H9 (cell line): ENCODE measurements around the gene BMPR2. TPM values are rescaled to one million over a fixed set of nuclear protein-coding genes. Genes with fewer than 3 reads are reported as not detected.

ENCODE experiments used
- DNase-seq: peaks from one replicate; pipeline ENCODE4 v3.0.0-alpha.2; 2017
- H2AFZ ChIP-seq: one replicate; pipeline ENCODE4 v1.6.1; 2013; ENCODE audit warnings: mild to moderate bottlenecking, low read length, control low read depth, moderate library complexity
- H2AK5ac ChIP-seq: 2 replicates; pipeline ENCODE4 v1.6.1; 2013; ENCODE audit warnings: low read length, control low read depth, mixed read lengths; ENCODE audit not compliant: insufficient read length
- H2BK120ac ChIP-seq: one replicate; pipeline ENCODE4 v1.6.1; 2013; ENCODE audit warnings: low read depth, mild to moderate bottlenecking, low read length, control low read depth, inconsistent platforms; ENCODE audit not compliant: poor library complexity, severe bottlenecking
- H2BK12ac ChIP-seq: 2 replicates; pipeline ENCODE4 v1.6.1; 2013; ENCODE audit warnings: low read length, control low read depth, mixed read lengths, low read depth; ENCODE audit not compliant: insufficient read length
- H2BK15ac ChIP-seq: 2 replicates; pipeline ENCODE4 v1.6.1; 2013; ENCODE audit warnings: low read depth, low read length, control low read depth
- H2BK20ac ChIP-seq: one replicate; pipeline ENCODE4 v1.6.1; 2013; ENCODE audit warnings: low read depth, mild to moderate bottlenecking, low read length, control low read depth, inconsistent platforms; ENCODE audit not compliant: poor library complexity, severe bottlenecking
- H2BK5ac ChIP-seq: 2 replicates; pipeline ENCODE4 v1.6.1; 2013; ENCODE audit warnings: low read length, control low read depth, mixed read lengths; ENCODE audit not compliant: insufficient read length
- H3K14ac ChIP-seq: 2 replicates; pipeline ENCODE4 v1.6.1; 2013; ENCODE audit warnings: low read length, control low read depth; ENCODE audit not compliant: insufficient read depth
- H3K18ac ChIP-seq: 2 replicates; pipeline ENCODE4 v1.6.1; 2013; ENCODE audit warnings: low read depth, mild to moderate bottlenecking, mixed read lengths, low read length, control low read depth; ENCODE audit not compliant: insufficient read length
- H3K23ac ChIP-seq: 2 replicates; pipeline ENCODE4 v1.6.1; 2013; ENCODE audit warnings: low read length, control low read depth, mixed read lengths, low read depth; ENCODE audit not compliant: insufficient read length
- H3K23me2 ChIP-seq: 2 replicates; pipeline ENCODE4 v1.6.1; 2013; ENCODE audit warnings: low read depth, mild to moderate bottlenecking, mixed read lengths, low read length, control low read depth; ENCODE audit not compliant: insufficient read length, poor library complexity, severe bottlenecking
- H3K27ac ChIP-seq: 2 replicates; pipeline ENCODE4 v1.5.1; 2013; ENCODE audit warnings: low read length, control low read depth, mixed read lengths, low read depth; ENCODE audit not compliant: insufficient read length
- H3K27me3 ChIP-seq: 2 replicates; pipeline ENCODE4 v1.6.1; 2013; ENCODE audit warnings: low read length, control low read depth, inconsistent platforms; ENCODE audit not compliant: insufficient read depth
- H3K4ac ChIP-seq: 2 replicates; pipeline ENCODE4 v1.6.1; 2013; ENCODE audit warnings: low read depth, mild to moderate bottlenecking, control low read depth, inconsistent platforms, low read length, moderate library complexity
- H3K4me1 ChIP-seq: 2 replicates; pipeline ENCODE4 v1.6.1; 2013; ENCODE audit warnings: low read length, control low read depth, inconsistent platforms; ENCODE audit not compliant: insufficient read depth
- H3K4me2 ChIP-seq: 2 replicates; pipeline ENCODE4 v1.6.1; 2013; ENCODE audit warnings: low read length, control low read depth, mixed read lengths; ENCODE audit not compliant: insufficient read length, insufficient read depth
- H3K56ac ChIP-seq: 2 replicates; pipeline ENCODE4 v1.6.1; 2013; ENCODE audit warnings: low read depth, mild to moderate bottlenecking, mixed read lengths, low read length, control low read depth; ENCODE audit not compliant: insufficient read length
- H3K79me1 ChIP-seq: 2 replicates; pipeline ENCODE4 v1.6.1; 2013; ENCODE audit warnings: low read depth, mild to moderate bottlenecking, moderate library complexity, low read length, control low read depth, inconsistent platforms; ENCODE audit not compliant: insufficient read depth, poor library complexity, severe bottlenecking
- H3K79me2 ChIP-seq: 2 replicates; pipeline ENCODE4 v1.6.1; 2013; ENCODE audit warnings: low read length, control low read depth, inconsistent platforms; ENCODE audit not compliant: insufficient read depth
- H3K9ac ChIP-seq: 2 replicates; pipeline ENCODE4 v1.6.1; 2013; ENCODE audit warnings: low read length, control low read depth, mixed read lengths; ENCODE audit not compliant: insufficient read length; ENCODE audit errors: extremely low read depth
- H3K9me3 ChIP-seq: one replicate; pipeline ENCODE4 v1.6.1; 2013; ENCODE audit warnings: low read depth, low read length, inconsistent platforms; ENCODE audit not compliant: control insufficient read depth
- H3T11ph ChIP-seq: one replicate; pipeline ENCODE4 v1.6.1; 2013; ENCODE audit warnings: mild to moderate bottlenecking, low read length, control low read depth, inconsistent platforms
- H4K20me1 ChIP-seq: one replicate; pipeline ENCODE4 v1.6.1; 2013; ENCODE audit not compliant: control insufficient read depth, insufficient read length, insufficient read depth
- H4K5ac ChIP-seq: 2 replicates; pipeline ENCODE4 v1.6.1; 2013; ENCODE audit warnings: low read depth, mild to moderate bottlenecking, mixed read lengths, low read length, control low read depth; ENCODE audit not compliant: insufficient read length
- H4K8ac ChIP-seq: replicated peaks from 2 replicates; pipeline ENCODE4 v1.6.1; 2013; ENCODE audit warnings: low read length, control low read depth, mixed read lengths, low read depth; ENCODE audit not compliant: insufficient read length
- H4K91ac ChIP-seq: 2 replicates; pipeline ENCODE4 v1.6.1; 2013; ENCODE audit warnings: low read depth, mild to moderate bottlenecking, moderate library complexity, mixed read lengths, low read length, control low read depth; ENCODE audit not compliant: insufficient read length
- H3K27ac Mint-ChIP-seq, 3 experiments: 2 replicates in 2 of 3; 3 replicates in 1 of 3; pipeline ENCODE4 v1.8.0; 2020 to 2021; ENCODE audit warnings: mixed read lengths in 3 of 3, mild to moderate bottlenecking in 1 of 3, moderate library complexity in 1 of 3
- H3K27me3 Mint-ChIP-seq: 2 replicates; pipeline ENCODE4 v1.8.0; 2021; ENCODE audit warnings: low read depth, mild to moderate bottlenecking, moderate library complexity, mixed read lengths
- H3K36me3 Mint-ChIP-seq, 3 experiments: 2 replicates in 2 of 3; 3 replicates in 1 of 3; pipeline ENCODE4 v1.8.0; 2020 to 2021; ENCODE audit warnings: low read depth in 3 of 3, mixed read lengths in 3 of 3; ENCODE audit not compliant: insufficient read depth in 1 of 3
- H3K4me1 Mint-ChIP-seq, 2 experiments: 2 replicates each; pipeline ENCODE4 v1.8.0; 2020; ENCODE audit warnings: mixed read lengths in 2 of 2
- H3K4me3 Mint-ChIP-seq, 2 experiments: 2 replicates in 1 of 2; 3 replicates in 1 of 2; pipeline ENCODE4 v1.8.0; 2020 to 2021; ENCODE audit warnings: mild to moderate bottlenecking in 2 of 2, mixed read lengths in 2 of 2, moderate library complexity in 1 of 2
- H3K9me3 Mint-ChIP-seq, 2 experiments: 2 replicates in 1 of 2; 3 replicates in 1 of 2; pipeline ENCODE4 v1.8.0; 2020; ENCODE audit warnings: mild to moderate bottlenecking in 2 of 2, mixed read lengths in 2 of 2, moderate library complexity in 1 of 2
- WGBS: extraction: QIAGEN DNeasy Blood & Tissue Kit; methylation state at CpG from one replicate; pipeline ENCODE4 v1.1.7; 2013; ENCODE audit warnings: missing lambda C conversion rate, low lambda C conversion rate, mixed read lengths; ENCODE audit not compliant: insufficient read length; ENCODE audit errors: extremely low coverage; 5-methylcytosine and 5-hydroxymethylcytosine counted together
- total RNA-seq: library from RNA; stranded (reverse); gene quantifications from 2 replicates; pipeline ENCODE4 v1.2.1, GENCODE V29; 2021
- TF ChIP-seq, protein P1 (sequence below): fragments of 200-600 bp; sonication (generic); conservative IDR thresholded peaks from 3 replicates; pipeline ENCODE4 v1.8.0; 2021; ENCODE audit warnings: antibody characterized with exemption, mild to moderate bottlenecking

Gene BMPR2
- total RNA-seq, 1 experiment from 2014 or later, result 17.3 TPM

DNA sequence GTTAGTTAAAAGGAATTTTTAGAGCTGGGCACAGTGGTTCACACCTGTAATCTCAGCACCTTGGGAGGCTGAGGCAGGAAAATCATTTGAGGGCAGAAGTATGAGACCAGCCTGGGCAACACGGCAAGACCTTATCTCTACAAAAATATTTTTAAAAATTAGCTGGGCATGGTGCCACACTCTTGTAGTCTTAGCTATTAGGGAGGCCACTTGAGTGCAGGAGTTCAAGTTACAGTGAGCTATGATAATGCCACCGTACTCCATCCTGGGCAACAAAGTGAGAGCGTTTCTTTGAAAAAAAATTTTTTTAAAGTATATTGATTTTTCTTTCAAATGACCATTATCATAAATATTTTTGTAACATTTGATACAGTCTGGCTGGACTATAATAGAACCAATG is 165.0 kb downstream of the BMPR2 start:
- Histone ChIP-seq H2BK120ac (no peak overlapping the region), H4K5ac (no peak overlapping the region), H2AFZ (no peak overlapping the region), H3K79me2 (no peaks in the 10 kb centered on the region), H2BK12ac (no peak overlapping the region), H2AK5ac (no peak overlapping the region), H3K23ac (no peak overlapping the region), H3K23me2 (no peaks in the 10 kb centered on the region), H4K8ac (no peak overlapping the region), H3K56ac (no peak overlapping the region), H3K18ac (no peak overlapping the region), H3T11ph (no peak overlapping the region), H3K9me3 (no peaks in the 10 kb centered on the region), H2BK15ac (no peak overlapping the region), H3K4me1 (no peaks in the 10 kb centered on the region), H4K20me1 (no peaks in the 10 kb centered on the region), H3K27me3 (no peaks in the 10 kb centered on the region), H3K14ac (no peak overlapping the region), H3K79me1 (no peaks in the 10 kb centered on the region), H4K91ac (no peak overlapping the region), H3K9ac (no peak overlapping the region), H2BK5ac (no peak overlapping the region), H3K4me2 (no peak overlapping the region), H3K4ac (no peak overlapping the region), H2BK20ac (no peak overlapping the region), H3K27ac (no peak overlapping the region)
- Mint-ChIP-seq H3K36me3 (peaks cover 0 to 7% (median 0%) of the 10 kb centered on the region in 3 experiments; a peak in 3 of 7 replicates), H3K4me1 (peaks cover 5 to 19% of the 10 kb centered on the region in 2 experiments), H3K27ac (no peak overlapping the region), H3K9me3 (no peaks in the 10 kb centered on the region), H3K4me3 (no peak overlapping the region), H3K27me3 (no peaks in the 10 kb centered on the region)
- TF ChIP-seq, protein P1, sequence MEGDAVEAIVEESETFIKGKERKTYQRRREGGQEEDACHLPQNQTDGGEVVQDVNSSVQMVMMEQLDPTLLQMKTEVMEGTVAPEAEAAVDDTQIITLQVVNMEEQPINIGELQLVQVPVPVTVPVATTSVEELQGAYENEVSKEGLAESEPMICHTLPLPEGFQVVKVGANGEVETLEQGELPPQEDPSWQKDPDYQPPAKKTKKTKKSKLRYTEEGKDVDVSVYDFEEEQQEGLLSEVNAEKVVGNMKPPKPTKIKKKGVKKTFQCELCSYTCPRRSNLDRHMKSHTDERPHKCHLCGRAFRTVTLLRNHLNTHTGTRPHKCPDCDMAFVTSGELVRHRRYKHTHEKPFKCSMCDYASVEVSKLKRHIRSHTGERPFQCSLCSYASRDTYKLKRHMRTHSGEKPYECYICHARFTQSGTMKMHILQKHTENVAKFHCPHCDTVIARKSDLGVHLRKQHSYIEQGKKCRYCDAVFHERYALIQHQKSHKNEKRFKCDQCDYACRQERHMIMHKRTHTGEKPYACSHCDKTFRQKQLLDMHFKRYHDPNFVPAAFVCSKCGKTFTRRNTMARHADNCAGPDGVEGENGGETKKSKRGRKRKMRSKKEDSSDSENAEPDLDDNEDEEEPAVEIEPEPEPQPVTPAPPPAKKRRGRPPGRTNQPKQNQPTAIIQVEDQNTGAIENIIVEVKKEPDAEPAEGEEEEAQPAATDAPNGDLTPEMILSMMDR, result no peak
- no peak for DNase-seq
- no CpG with 5 or more reads among the region's 3 CpGs for whole genome bisulfite sequencing
